ENCODE results near the gene STAT2. TPM values are rescaled to one million over a fixed set of nuclear protein-coding genes. Genes with fewer than 3 reads are reported as not detected.

Gene STAT2
- total and polyA plus RNA-seq, 9 of the 15 experiments (the other 6 are each of a cell fraction or from before 2014, with no cell fraction given): 15.5 to 46.9 (median 40.1) TPM

DNA sequence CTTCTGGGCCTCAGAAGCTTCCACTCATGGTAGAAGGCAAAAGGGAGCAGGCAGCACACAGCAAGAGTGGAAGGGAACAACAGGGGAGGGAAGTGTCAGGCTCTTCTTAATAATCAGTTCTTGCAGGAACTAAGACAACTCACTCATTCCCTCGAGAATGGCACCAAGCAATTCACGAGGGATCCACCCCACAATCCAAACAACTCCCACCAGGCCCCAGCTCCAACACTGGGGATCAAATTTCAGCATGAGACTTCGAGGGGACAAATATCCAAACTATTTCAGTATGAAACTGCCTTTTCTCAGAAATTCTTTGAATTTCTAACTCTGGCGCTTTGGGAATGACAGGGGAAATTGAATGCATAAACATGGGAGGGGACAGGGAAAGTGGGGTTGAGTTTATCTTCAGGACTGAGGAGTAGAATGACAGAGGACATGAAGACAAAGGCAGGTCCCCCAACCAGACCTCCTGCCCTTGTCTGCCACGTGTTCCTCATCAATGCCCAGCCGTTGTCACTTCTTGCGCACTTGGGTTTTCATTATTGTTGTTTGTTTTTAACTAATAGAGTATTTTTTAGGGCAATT is 27.3 kb upstream of the STAT2 start (continued):
- TF ChIP-seq, protein P1, sequence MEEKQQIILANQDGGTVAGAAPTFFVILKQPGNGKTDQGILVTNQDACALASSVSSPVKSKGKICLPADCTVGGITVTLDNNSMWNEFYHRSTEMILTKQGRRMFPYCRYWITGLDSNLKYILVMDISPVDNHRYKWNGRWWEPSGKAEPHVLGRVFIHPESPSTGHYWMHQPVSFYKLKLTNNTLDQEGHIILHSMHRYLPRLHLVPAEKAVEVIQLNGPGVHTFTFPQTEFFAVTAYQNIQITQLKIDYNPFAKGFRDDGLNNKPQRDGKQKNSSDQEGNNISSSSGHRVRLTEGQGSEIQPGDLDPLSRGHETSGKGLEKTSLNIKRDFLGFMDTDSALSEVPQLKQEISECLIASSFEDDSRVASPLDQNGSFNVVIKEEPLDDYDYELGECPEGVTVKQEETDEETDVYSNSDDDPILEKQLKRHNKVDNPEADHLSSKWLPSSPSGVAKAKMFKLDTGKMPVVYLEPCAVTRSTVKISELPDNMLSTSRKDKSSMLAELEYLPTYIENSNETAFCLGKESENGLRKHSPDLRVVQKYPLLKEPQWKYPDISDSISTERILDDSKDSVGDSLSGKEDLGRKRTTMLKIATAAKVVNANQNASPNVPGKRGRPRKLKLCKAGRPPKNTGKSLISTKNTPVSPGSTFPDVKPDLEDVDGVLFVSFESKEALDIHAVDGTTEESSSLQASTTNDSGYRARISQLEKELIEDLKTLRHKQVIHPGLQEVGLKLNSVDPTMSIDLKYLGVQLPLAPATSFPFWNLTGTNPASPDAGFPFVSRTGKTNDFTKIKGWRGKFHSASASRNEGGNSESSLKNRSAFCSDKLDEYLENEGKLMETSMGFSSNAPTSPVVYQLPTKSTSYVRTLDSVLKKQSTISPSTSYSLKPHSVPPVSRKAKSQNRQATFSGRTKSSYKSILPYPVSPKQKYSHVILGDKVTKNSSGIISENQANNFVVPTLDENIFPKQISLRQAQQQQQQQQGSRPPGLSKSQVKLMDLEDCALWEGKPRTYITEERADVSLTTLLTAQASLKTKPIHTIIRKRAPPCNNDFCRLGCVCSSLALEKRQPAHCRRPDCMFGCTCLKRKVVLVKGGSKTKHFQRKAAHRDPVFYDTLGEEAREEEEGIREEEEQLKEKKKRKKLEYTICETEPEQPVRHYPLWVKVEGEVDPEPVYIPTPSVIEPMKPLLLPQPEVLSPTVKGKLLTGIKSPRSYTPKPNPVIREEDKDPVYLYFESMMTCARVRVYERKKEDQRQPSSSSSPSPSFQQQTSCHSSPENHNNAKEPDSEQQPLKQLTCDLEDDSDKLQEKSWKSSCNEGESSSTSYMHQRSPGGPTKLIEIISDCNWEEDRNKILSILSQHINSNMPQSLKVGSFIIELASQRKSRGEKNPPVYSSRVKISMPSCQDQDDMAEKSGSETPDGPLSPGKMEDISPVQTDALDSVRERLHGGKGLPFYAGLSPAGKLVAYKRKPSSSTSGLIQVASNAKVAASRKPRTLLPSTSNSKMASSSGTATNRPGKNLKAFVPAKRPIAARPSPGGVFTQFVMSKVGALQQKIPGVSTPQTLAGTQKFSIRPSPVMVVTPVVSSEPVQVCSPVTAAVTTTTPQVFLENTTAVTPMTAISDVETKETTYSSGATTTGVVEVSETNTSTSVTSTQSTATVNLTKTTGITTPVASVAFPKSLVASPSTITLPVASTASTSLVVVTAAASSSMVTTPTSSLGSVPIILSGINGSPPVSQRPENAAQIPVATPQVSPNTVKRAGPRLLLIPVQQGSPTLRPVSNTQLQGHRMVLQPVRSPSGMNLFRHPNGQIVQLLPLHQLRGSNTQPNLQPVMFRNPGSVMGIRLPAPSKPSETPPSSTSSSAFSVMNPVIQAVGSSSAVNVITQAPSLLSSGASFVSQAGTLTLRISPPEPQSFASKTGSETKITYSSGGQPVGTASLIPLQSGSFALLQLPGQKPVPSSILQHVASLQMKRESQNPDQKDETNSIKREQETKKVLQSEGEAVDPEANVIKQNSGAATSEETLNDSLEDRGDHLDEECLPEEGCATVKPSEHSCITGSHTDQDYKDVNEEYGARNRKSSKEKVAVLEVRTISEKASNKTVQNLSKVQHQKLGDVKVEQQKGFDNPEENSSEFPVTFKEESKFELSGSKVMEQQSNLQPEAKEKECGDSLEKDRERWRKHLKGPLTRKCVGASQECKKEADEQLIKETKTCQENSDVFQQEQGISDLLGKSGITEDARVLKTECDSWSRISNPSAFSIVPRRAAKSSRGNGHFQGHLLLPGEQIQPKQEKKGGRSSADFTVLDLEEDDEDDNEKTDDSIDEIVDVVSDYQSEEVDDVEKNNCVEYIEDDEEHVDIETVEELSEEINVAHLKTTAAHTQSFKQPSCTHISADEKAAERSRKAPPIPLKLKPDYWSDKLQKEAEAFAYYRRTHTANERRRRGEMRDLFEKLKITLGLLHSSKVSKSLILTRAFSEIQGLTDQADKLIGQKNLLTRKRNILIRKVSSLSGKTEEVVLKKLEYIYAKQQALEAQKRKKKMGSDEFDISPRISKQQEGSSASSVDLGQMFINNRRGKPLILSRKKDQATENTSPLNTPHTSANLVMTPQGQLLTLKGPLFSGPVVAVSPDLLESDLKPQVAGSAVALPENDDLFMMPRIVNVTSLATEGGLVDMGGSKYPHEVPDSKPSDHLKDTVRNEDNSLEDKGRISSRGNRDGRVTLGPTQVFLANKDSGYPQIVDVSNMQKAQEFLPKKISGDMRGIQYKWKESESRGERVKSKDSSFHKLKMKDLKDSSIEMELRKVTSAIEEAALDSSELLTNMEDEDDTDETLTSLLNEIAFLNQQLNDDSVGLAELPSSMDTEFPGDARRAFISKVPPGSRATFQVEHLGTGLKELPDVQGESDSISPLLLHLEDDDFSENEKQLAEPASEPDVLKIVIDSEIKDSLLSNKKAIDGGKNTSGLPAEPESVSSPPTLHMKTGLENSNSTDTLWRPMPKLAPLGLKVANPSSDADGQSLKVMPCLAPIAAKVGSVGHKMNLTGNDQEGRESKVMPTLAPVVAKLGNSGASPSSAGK (IDR thresholded peaks at IDR 0.05): 0 out of 2 replicates have a peak, but pooled peaks have one; percentile 11
- TF ChIP-seq, protein P2, sequence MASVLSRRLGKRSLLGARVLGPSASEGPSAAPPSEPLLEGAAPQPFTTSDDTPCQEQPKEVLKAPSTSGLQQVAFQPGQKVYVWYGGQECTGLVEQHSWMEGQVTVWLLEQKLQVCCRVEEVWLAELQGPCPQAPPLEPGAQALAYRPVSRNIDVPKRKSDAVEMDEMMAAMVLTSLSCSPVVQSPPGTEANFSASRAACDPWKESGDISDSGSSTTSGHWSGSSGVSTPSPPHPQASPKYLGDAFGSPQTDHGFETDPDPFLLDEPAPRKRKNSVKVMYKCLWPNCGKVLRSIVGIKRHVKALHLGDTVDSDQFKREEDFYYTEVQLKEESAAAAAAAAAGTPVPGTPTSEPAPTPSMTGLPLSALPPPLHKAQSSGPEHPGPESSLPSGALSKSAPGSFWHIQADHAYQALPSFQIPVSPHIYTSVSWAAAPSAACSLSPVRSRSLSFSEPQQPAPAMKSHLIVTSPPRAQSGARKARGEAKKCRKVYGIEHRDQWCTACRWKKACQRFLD (CRISPR knock-in tag; IDR thresholded peaks at IDR 0.05): no peak
- TF ChIP-seq JUNB (CRISPR knock-in tag; conservative IDR thresholded peaks at IDR 0.05) (no peak), SRF (CRISPR knock-in tag; IDR thresholded peaks at IDR 0.05) (no peak), CBX3 (IDR thresholded peaks at IDR 0.05; ENCODE audit: borderline replicate concordance in 1 of 2, low read length in 2 of 2) (no peak), KDM2B (CRISPR knock-in tag; IDR thresholded peaks at IDR 0.05) (no peak), CHCHD3 (CRISPR knock-in tag; IDR thresholded peaks at IDR 0.05) (no peak)
- TF ChIP-seq, protein P3, sequence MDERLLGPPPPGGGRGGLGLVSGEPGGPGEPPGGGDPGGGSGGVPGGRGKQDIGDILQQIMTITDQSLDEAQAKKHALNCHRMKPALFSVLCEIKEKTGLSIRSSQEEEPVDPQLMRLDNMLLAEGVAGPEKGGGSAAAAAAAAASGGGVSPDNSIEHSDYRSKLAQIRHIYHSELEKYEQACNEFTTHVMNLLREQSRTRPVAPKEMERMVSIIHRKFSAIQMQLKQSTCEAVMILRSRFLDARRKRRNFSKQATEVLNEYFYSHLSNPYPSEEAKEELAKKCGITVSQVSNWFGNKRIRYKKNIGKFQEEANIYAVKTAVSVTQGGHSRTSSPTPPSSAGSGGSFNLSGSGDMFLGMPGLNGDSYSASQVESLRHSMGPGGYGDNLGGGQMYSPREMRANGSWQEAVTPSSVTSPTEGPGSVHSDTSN (CRISPR knock-in tag; IDR thresholded peaks at IDR 0.05; ENCODE audit: low read depth): no peak
- TF ChIP-seq, protein P3 (tag; conservative IDR thresholded peaks at IDR 0.05; ENCODE audit: low read depth): no peak
- TF ChIP-seq, protein P4, sequence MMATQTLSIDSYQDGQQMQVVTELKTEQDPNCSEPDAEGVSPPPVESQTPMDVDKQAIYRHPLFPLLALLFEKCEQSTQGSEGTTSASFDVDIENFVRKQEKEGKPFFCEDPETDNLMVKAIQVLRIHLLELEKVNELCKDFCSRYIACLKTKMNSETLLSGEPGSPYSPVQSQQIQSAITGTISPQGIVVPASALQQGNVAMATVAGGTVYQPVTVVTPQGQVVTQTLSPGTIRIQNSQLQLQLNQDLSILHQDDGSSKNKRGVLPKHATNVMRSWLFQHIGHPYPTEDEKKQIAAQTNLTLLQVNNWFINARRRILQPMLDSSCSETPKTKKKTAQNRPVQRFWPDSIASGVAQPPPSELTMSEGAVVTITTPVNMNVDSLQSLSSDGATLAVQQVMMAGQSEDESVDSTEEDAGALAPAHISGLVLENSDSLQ (IDR thresholded peaks at IDR 0.05): 0 out of 2 replicates have a peak, but pooled peaks have one; percentile 11

Measured in K562 (cell line).